ENCODE results near the gene DNM1.

The DNM1 gene

DNA sequence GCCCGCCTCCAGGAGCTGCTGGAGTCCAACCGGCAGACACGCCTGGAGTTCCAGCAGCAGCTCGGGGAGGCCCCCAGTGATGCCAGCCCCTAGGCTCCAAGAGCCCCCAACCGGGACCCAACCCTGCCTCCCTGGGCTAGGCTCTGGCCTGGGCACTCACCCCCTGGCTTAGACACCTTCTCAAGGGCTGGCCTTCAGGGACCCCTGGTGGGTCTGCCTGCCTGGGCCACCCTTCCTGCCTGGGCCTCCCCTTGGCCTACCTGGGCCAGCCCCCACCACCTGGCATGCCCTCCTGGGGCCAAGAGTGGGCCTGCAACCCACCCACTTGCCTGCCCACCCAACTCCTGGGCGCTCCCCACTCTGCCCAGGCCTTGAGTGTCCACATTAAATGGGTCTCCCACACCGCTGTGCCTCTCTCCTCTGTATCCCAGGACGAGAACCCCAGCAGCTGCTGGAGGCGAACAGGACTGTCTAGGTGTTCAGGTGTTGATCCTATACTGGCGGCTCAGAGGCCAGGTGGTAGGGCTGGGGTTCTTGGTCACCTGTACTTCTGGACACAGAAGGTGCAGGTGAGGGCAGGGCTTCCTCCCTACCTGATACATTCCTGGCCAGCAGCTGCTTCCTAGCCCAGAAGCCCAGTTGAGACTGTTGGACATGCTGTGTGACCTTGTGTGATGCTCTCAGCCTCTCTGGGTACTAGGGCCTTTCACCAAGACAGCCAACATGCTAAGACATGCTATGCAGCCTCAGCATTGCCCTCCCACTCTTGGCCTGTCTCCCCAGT, 39.5 kb upstream of the DNM1 start:
- no peak overlapping the region for H3K27ac ChIP-seq (replicated peaks)
- DNase-seq (ENCODE audit: low read depth in 1 of 2, low spot score in 1 of 2) = no peak
- no peak overlapping the region for H3K4me3 ChIP-seq (replicated peaks; ENCODE audit: insufficient read depth, low read length)
- TF ChIP-seq GABPA (IDR thresholded peaks at IDR 0.05; ENCODE audit: low read depth) (no peak), POLR2AphosphoS5 (IDR thresholded peaks at IDR 0.05; ENCODE audit: low read depth) (no peak), SPI1 (IDR thresholded peaks at IDR 0.05; ENCODE audit: borderline replicate concordance, low read depth) (no peak)
- TF ChIP-seq, protein P1, sequence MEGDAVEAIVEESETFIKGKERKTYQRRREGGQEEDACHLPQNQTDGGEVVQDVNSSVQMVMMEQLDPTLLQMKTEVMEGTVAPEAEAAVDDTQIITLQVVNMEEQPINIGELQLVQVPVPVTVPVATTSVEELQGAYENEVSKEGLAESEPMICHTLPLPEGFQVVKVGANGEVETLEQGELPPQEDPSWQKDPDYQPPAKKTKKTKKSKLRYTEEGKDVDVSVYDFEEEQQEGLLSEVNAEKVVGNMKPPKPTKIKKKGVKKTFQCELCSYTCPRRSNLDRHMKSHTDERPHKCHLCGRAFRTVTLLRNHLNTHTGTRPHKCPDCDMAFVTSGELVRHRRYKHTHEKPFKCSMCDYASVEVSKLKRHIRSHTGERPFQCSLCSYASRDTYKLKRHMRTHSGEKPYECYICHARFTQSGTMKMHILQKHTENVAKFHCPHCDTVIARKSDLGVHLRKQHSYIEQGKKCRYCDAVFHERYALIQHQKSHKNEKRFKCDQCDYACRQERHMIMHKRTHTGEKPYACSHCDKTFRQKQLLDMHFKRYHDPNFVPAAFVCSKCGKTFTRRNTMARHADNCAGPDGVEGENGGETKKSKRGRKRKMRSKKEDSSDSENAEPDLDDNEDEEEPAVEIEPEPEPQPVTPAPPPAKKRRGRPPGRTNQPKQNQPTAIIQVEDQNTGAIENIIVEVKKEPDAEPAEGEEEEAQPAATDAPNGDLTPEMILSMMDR (IDR thresholded peaks at IDR 0.05; ENCODE audit: insufficient read depth, low read length) = no peak
- TF ChIP-seq, protein P2, sequence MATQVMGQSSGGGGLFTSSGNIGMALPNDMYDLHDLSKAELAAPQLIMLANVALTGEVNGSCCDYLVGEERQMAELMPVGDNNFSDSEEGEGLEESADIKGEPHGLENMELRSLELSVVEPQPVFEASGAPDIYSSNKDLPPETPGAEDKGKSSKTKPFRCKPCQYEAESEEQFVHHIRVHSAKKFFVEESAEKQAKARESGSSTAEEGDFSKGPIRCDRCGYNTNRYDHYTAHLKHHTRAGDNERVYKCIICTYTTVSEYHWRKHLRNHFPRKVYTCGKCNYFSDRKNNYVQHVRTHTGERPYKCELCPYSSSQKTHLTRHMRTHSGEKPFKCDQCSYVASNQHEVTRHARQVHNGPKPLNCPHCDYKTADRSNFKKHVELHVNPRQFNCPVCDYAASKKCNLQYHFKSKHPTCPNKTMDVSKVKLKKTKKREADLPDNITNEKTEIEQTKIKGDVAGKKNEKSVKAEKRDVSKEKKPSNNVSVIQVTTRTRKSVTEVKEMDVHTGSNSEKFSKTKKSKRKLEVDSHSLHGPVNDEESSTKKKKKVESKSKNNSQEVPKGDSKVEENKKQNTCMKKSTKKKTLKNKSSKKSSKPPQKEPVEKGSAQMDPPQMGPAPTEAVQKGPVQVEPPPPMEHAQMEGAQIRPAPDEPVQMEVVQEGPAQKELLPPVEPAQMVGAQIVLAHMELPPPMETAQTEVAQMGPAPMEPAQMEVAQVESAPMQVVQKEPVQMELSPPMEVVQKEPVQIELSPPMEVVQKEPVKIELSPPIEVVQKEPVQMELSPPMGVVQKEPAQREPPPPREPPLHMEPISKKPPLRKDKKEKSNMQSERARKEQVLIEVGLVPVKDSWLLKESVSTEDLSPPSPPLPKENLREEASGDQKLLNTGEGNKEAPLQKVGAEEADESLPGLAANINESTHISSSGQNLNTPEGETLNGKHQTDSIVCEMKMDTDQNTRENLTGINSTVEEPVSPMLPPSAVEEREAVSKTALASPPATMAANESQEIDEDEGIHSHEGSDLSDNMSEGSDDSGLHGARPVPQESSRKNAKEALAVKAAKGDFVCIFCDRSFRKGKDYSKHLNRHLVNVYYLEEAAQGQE (IDR thresholded peaks at IDR 0.05; ENCODE audit: insufficient replicate concordance, low read depth) = no peak
- H3K27me3 ChIP-seq (ENCODE audit: insufficient read depth, poor library complexity, severe bottlenecking) = no peaks in the 10 kb centered on the region

DNA sequence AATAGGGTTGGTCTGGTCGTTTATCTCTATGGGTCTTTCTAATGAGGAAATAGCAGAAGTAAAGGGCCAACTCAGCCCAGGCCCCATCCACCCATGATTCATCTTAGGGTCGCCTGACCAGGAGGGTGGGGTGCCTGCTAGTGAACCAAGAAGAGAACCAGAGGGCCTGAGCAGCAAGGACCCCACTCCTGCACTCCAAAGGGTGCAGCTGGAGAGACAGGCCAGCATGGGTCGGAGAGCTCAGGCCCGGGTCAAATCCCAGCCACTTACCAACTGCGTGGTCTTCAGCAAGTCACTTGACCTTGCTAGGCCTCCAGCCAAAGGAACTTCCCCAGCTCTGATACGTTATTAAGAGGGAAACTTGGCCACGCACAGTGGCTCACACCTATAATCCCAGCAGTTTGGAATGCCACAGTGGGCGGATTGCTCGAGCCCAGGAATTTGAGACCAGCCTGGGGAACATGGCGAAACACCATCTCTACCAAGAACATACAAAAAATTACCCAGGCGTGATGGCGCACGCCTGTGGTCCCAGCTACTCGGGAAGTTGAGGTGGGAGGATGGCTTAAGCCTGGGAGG, 38.8 kb upstream of the DNM1 start:
- DNase-seq (ENCODE audit: low read depth in 1 of 2, low spot score in 1 of 2) = no peak
- Histone ChIP-seq H3K27ac (replicated peaks) (no peak overlapping the region), H3K27me3 (ENCODE audit: insufficient read depth, poor library complexity, severe bottlenecking) (no peaks in the 10 kb centered on the region), H3K4me3 (replicated peaks; ENCODE audit: insufficient read depth, low read length) (no peak overlapping the region)
- TF ChIP-seq SPI1 (IDR thresholded peaks at IDR 0.05; ENCODE audit: borderline replicate concordance, low read depth) = no peak
- TF ChIP-seq, protein P1 (IDR thresholded peaks at IDR 0.05; ENCODE audit: insufficient read depth, low read length) = no peak
- TF ChIP-seq, protein P2 (IDR thresholded peaks at IDR 0.05; ENCODE audit: insufficient replicate concordance, low read depth) = no peak

DNA sequence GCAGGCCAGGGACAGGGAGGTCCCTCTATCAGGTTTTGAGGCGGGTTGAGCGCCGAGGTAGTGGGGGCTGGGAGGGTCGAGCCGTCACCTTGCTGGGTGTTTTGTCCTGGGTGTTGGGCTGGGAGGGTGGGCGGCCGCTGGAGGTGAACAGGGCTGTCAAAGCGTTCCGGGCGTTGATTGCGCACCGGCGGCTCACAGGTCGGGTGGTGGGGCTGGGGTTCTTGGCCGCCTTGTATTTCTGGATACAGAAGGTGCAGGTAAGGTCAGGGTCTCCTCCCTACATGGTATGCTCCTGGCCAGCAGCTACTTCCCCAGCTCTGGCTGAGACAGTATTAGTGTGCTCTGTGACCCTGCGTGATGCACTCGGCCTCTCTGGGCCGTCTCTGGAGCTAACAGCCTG, 37.0 kb upstream of the DNM1 start:
- DNase-seq (ENCODE audit: low read depth in 1 of 2, low spot score in 1 of 2) = no peak
- TF ChIP-seq GABPA (IDR thresholded peaks at IDR 0.05; ENCODE audit: low read depth) (no peak), SPI1 (IDR thresholded peaks at IDR 0.05; ENCODE audit: borderline replicate concordance, low read depth) (no peak), POLR2AphosphoS5 (IDR thresholded peaks at IDR 0.05; ENCODE audit: low read depth) (no peak)
- TF ChIP-seq, protein P1 (IDR thresholded peaks at IDR 0.05; ENCODE audit: insufficient read depth, low read length) = no peak
- TF ChIP-seq, protein P2 (IDR thresholded peaks at IDR 0.05; ENCODE audit: insufficient replicate concordance, low read depth) = no peak

More for the DNA sequence above, 37.0 kb upstream of the DNM1 start:
- H3K27ac ChIP-seq (replicated peaks) = no peak overlapping the region
- H3K4me3 ChIP-seq (replicated peaks; ENCODE audit: insufficient read depth, low read length) = no peak overlapping the region
- no peaks in the 10 kb centered on the region for H3K27me3 ChIP-seq (ENCODE audit: insufficient read depth, poor library complexity, severe bottlenecking)
